Stimulated activated CD8-positive, alpha-beta memory T cell treated with anti-CD3 and anti-CD28 coated beads, Interleukin-15, amount 100 ng/mL, for 1 hour (primary cell): ENCODE data around the gene ADAMTSL4.

ENCODE experiments used
- DNase-seq: peaks from one replicate; pipeline ENCODE4 v3.0.0-alpha.2; 2020; ENCODE audit warnings: low read depth

ADAMTSL4 gene

GRCh38 chr1:150548632-150549495, at the start of gene ADAMTSL4:
Gene ADAMTSL4 (plus strand): TSS chr1:150549408. CDS start chr1:150552289, 2,881 bp downstream.
- no peak for DNase-seq

GRCh38 chr1:150505431-150505830, 43.8 kb upstream of the ADAMTSL4 start:
- no peak for DNase-seq

GRCh38 chr1:150507912-150508864, 41.0 kb upstream of the ADAMTSL4 start, which contains the start of gene ECM1:
Gene ECM1 (plus strand): TSS chr1:150508109. CDS start chr1:150508210, 101 bp downstream.
- DNase-seq, result no peak

- DNase-seq, result no peak
These were observed 40.2 kb upstream of the ADAMTSL4 start for GRCh38 chr1:150508982-150509381.

- DNase-seq, result no peak
These were observed 37.7 kb upstream of the ADAMTSL4 start for GRCh38 chr1:150511551-150511950.

GRCh38 chr1:150511985-150512660, 37.1 kb upstream of the ADAMTSL4 start:
- DNase-seq, result no peak

- DNase-seq, result no peak
These were observed 36.4 kb upstream of the ADAMTSL4 start for GRCh38 chr1:150512846-150513245.

GRCh38 chr1:150513351-150513791, 35.8 kb upstream of the ADAMTSL4 start:
- DNase-seq, result no peak

GRCh38 chr1:150514260-150514659, 34.9 kb upstream of the ADAMTSL4 start:
- no peak for DNase-seq

- DNase-seq, result no peak
These were observed 34.3 kb upstream of the ADAMTSL4 start for GRCh38 chr1:150514913-150515327.

GRCh38 chr1:150515328-150516049, 33.7 kb upstream of the ADAMTSL4 start, which contains the start of gene FALEC:
Gene FALEC (plus strand): TSS chr1:150515752.
- DNase-seq, result peak; percentile 78

- DNase-seq, result no peak
These were observed 33.1 kb upstream of the ADAMTSL4 start for GRCh38 chr1:150516050-150516591.

- no peak for DNase-seq
These were observed 32.6 kb upstream of the ADAMTSL4 start for GRCh38 chr1:150516616-150517015.

- DNase-seq, result no peak
These were observed 27.8 kb upstream of the ADAMTSL4 start for GRCh38 chr1:150521196-150521968.

- DNase-seq, result no peak
These were observed 23.9 kb upstream of the ADAMTSL4 start for GRCh38 chr1:150525348-150525747.

- no peak for DNase-seq
These were observed 21.0 kb upstream of the ADAMTSL4 start for GRCh38 chr1:150528196-150528595.

GRCh38 chr1:150529017-150529416, 20.2 kb upstream of the ADAMTSL4 start:
- DNase-seq, result no peak

GRCh38 chr1:150530491-150531159, 18.6 kb upstream of the ADAMTSL4 start:
- no peak for DNase-seq

- DNase-seq, result no peak
These were observed 16.3 kb upstream of the ADAMTSL4 start for GRCh38 chr1:150532860-150533259.
